GM19455 (cell line): Measurements from ENCODE around the gene NELL2.

Experiments
- ATAC-seq: cut with Tn5 transposase; IDR thresholded peaks from one replicate; pipeline ENCODE4 v1.9.1; 2021; ENCODE audit not compliant: unreplicated experiment

Gene NELL2

DNA sequence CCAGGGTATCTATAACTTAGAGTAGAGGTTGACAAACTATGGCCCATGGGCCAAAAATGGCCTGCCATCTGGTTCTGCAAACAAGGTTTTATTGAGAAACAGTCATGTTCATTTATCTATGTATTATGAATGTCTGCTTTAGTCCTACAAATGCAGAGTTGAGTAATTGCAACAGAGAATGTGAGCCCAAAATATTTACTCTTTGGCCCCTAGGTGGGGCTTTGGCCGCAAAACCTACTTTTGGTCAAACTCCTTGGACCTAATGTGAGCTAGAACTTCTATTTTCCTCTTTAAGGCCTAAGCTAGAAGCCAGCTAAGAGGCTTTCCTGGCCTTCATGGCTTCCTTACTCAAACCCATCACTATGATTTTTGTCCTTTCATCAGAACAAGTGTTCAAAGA lies 379.1 kb downstream of the NELL2 start:
- ATAC-seq, result no peak

DNA sequence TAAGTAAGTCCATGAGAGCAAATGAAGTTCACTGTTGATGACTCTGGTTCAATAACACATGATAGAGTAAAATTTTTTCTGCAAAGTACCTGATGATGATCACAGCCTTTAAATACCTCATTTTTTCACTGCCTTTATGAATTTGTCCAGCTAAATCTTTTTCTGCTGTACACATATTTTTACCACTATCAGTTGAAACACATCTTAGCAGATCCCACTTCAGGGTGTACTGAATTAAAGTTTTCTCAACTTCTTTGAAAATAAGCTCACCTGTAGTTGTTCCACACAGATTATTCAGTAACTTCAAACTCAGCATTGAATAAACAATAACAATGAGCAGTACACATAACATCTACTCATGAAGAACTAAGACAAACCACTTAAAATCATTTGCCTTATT lies 385.9 kb downstream of the NELL2 start:
- ATAC-seq, result no peak

DNA sequence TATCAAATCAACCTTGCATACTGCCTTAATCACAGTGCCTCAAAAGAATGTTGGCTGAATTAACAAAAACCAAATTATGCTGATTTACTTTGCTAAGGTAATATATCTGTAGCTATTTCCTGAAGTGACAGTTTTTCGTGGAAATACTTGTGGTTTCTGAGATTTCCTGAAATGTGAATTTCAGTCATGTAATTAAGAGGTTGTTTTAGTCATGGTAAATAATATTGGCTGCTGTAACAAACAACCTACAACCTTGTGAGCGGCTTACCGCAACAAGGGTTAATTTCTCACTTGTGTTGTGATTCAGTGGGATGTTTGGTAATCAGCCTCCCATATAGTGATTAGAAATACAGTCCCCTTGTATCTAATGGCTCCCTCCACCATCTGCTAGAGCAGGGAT lies 387.9 kb downstream of the NELL2 start:
- ATAC-seq, result no peak

DNA sequence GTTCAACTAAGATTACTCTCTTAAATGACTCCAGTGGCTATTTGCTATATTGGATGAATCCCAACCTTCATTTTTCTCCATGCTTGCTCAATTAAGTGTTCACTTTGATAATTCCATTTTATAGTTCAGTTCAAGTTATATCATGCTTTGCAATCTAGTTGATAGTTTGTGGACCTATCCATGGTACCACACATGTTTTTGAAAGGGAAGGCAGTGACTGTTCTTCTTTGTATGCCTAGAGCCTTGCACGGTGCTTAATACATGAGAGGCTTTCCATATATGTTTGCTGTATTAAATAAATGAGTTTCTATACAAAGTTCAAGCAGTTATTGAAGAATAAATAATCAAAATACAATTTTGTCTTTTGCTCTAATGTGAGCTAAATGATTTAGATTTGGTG lies 391.3 kb downstream of the NELL2 start:
- ATAC-seq, result no peak

GRCh38 chr12:44477331-44477980 lies 398.7 kb downstream of the NELL2 start:
- ATAC-seq, result no peak

- no peak for ATAC-seq
Measured at GRCh38 chr12:44476683-44477082, 399.4 kb downstream of the NELL2 start.

DNA sequence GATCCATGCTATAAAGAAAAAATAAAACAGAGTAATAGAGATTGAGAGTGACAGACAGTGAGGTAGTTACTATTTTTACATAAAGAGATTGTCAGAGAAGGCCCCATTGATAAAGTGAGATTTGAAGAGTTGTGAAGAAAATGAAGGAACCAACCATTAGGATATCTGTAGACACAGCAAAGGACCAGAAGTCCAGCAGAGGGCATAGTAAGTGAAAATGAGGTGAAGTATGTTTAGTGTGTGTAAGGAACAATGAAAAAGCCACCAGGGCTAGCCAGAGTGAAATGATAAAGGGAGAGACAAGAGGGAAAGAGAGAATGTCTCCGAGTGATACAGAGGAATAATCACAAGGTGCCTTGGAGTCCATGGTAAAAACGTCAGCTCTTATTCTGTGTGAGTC lies 411.0 kb downstream of the NELL2 start:
- no peak for ATAC-seq

- ATAC-seq, result no peak
Measured at GRCh38 chr12:44464180-44464579, 411.9 kb downstream of the NELL2 start.

- ATAC-seq, result no peak
Measured at GRCh38 chr12:44462729-44463128, 413.4 kb downstream of the NELL2 start.

DNA sequence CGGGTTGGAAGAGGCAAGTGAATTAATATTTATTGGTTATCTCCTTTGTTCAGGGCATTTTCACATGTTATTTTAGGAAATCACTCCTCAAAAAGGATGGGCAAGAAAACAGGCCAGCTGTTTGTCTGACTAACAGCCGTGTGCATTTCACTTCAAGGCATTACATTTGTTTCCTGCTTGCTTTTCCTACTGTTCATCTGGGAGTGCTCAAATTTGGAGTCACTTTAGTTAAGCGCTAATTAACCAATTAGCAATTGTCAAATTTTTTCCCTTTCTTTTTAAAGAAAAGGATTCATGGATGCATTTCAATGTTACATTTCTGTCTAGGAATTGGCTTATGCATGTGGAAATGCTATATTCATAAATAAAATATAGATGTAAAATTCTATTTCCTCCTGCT lies 415.9 kb downstream of the NELL2 start:
- no peak for ATAC-seq

GRCh38 chr12:44459569-44459968 lies 416.5 kb downstream of the NELL2 start:
- ATAC-seq, result no peak
